ENCODE measurements around the gene FGD3.

FGD3 gene

DNA sequence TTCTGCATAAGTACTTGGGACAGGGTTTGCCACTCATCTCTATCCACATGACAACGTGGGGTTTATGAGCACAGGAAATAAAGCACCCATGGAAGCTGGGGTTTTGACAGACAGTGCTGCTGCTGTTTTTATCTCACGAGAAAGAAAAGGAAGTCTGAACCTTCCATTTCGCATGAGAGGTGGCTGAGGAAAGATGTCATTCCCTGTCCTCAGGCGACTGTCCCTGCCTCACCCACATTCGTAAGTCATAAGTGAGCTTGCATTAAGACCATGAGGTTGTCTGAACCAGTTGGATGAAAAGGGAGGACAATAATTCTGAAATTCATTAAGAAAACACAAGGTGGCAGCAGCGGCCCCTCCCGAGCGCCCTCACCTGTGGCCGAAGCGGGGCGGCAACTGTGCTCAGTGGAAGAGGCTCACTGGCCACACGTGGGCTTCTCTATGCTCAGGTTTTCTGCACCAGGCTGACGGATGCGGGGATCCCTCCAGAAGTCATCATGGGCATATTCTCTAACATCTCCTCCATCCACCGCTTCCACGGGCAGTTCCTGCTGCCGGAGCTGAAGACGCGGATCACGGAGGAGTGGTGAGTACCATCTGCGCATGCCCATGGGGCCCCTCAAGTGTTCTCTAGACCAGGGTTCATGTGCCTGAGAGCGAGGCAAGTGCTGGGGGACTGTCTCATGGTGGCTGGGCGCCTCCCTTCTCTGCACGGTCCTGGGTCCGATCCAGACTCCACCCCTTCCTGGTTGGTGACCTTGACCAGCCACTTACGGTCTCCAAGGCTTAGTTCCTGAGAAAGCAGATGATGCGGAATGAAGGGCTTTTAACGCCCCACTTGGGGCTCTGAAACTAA lies 56.5 kb downstream of the FGD3 start:
- Histone ChIP-seq H3K27ac (ENCODE audit: low read depth, low read length) (no peak overlapping the region), H3K27me3 (ENCODE audit: control insufficient read depth in 1 of 2, insufficient read depth in 2 of 2, low read length in 2 of 2) (no peaks in the 10 kb centered on the region), H3K36me3 (ENCODE audit: insufficient read depth, low read length) (no peaks in the 10 kb centered on the region), H3K9ac (ENCODE audit: low read length) (no peak overlapping the region), H3K9me3 (ENCODE audit: low read length) (no peaks in the 10 kb centered on the region), H3K4me3 (ENCODE audit: low read depth in 1 of 2, low read length in 2 of 2) (no peak overlapping the region), H3K4me1 (ENCODE audit: insufficient read depth, low read length) (no peaks in the 10 kb centered on the region)

DNA sequence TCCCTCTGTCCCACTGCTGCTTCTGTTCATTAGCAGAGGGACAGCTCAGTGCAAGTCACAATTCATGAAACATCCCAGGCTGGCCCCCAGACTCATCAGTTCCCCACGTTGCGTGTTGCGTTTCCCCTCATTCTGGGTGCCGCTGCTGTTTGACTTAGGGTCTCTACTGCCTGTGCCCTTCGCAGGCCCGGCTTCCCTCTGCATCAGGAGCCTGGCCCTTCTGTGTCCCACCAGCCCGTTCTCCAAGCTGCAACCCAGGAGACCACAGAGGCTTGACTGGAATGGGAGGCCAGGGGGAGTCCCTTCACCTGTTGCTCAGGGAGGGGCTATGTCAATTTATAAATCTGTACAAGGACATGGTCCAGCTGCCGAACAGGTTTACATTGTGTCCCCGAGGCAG lies 57.2 kb downstream of the FGD3 start:
- H3K4me1 ChIP-seq (ENCODE audit: insufficient read depth, low read length), result no peaks in the 10 kb centered on the region
- H3K27me3 ChIP-seq (ENCODE audit: control insufficient read depth in 1 of 2, insufficient read depth in 2 of 2, low read length in 2 of 2), result no peaks in the 10 kb centered on the region
- H3K4me3 ChIP-seq (ENCODE audit: low read depth in 1 of 2, low read length in 2 of 2), result no peak overlapping the region
- no peak overlapping the region for H3K27ac ChIP-seq (ENCODE audit: low read depth, low read length)
- no peak overlapping the region for H3K9ac ChIP-seq (ENCODE audit: low read length)
- H3K36me3 ChIP-seq (ENCODE audit: insufficient read depth, low read length), result no peaks in the 10 kb centered on the region
- no peaks in the 10 kb centered on the region for H3K9me3 ChIP-seq (ENCODE audit: low read length)

DNA sequence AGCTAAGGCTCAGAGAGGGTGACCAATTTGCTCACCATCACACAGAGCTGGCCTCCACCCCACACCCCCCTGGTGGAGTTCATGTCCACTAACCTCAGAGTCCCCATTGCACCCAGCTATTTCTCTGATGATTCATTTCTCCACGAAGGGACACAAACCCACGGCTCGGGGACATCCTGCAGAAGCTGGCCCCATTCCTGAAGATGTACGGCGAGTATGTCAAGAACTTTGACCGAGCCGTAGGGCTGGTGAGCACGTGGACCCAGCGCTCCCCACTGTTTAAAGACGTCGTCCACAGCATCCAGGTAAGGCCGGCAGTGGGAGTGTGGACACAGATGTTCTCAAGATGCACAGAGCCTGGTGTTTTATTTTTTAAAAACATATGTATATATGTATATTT lies 58.6 kb downstream of the FGD3 start:
- no peak overlapping the region for H3K4me3 ChIP-seq (ENCODE audit: low read depth in 1 of 2, low read length in 2 of 2)
- no peaks in the 10 kb centered on the region for H3K9me3 ChIP-seq (ENCODE audit: low read length)
- no peak overlapping the region for H3K27ac ChIP-seq (ENCODE audit: low read depth, low read length)
- no peaks in the 10 kb centered on the region for H3K36me3 ChIP-seq (ENCODE audit: insufficient read depth, low read length)
- no peaks in the 10 kb centered on the region for H3K4me1 ChIP-seq (ENCODE audit: insufficient read depth, low read length)
- no peak overlapping the region for H3K9ac ChIP-seq (ENCODE audit: low read length)
- no peaks in the 10 kb centered on the region for H3K27me3 ChIP-seq (ENCODE audit: control insufficient read depth in 1 of 2, insufficient read depth in 2 of 2, low read length in 2 of 2)

DNA sequence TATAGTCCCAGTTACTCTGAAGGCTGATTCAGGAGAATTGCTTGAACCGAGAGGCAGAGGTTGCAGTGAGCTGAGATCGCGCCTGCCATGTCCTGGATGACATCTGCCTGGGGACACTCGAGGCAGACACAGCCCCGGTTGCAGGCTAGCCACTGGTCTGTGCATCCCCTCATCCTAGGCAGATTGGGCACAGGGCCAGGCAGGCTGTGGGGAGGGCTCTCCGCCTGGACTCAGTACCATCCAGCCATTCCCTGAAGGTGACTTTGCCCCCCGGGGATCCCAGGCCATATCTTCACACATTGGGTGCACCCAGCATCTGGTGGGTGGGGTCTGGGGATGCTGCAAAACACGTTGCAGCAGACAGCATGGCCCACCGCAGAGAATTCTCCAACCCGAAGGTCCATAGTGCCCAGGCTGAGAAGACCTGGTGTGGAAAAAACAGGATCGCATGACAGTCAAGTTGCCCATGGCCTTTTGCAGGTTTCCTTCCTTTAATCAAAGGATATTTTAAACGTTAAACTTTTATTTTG lies 60.3 kb downstream of the FGD3 start:
- H3K9ac ChIP-seq (ENCODE audit: low read length), result no peak overlapping the region
- no peaks in the 10 kb centered on the region for H3K9me3 ChIP-seq (ENCODE audit: low read length)
- no peaks in the 10 kb centered on the region for H3K27me3 ChIP-seq (ENCODE audit: control insufficient read depth in 1 of 2, insufficient read depth in 2 of 2, low read length in 2 of 2)
- no peak overlapping the region for H3K4me3 ChIP-seq (ENCODE audit: low read depth in 1 of 2, low read length in 2 of 2)
- H3K36me3 ChIP-seq (ENCODE audit: insufficient read depth, low read length), result no peaks in the 10 kb centered on the region
- H3K27ac ChIP-seq (ENCODE audit: low read depth, low read length), result no peak overlapping the region
- H3K4me1 ChIP-seq (ENCODE audit: insufficient read depth, low read length), result no peaks in the 10 kb centered on the region

DNA sequence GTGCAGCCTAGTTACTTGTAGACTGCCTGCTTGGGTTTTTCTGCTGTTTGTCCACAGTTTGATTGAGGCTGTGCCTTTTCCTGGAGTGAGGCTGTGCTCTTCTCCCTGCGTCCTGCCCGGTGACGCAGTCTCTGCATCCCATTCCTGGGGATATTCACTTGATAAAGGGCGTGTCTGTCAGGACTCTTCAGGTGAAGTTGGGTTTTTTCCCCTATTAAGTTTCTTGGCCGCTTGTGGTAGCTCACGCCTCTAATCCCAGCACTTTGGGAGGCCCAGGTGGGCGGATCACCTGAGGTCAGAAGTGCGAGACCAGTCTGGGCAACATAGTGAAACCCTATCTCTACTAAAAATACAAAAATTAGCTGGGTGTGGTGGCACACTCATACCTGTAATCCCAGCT lies 61.1 kb downstream of the FGD3 start:
- H3K9ac ChIP-seq (ENCODE audit: low read length), result no peak overlapping the region
- H3K4me1 ChIP-seq (ENCODE audit: insufficient read depth, low read length), result no peaks in the 10 kb centered on the region
- no peaks in the 10 kb centered on the region for H3K36me3 ChIP-seq (ENCODE audit: insufficient read depth, low read length)
- H3K9me3 ChIP-seq (ENCODE audit: low read length), result no peaks in the 10 kb centered on the region
- H3K4me3 ChIP-seq (ENCODE audit: low read depth in 1 of 2, low read length in 2 of 2), result no peak overlapping the region
- no peaks in the 10 kb centered on the region for H3K27me3 ChIP-seq (ENCODE audit: control insufficient read depth in 1 of 2, insufficient read depth in 2 of 2, low read length in 2 of 2)
- H3K27ac ChIP-seq (ENCODE audit: low read depth, low read length), result no peak overlapping the region

DNA sequence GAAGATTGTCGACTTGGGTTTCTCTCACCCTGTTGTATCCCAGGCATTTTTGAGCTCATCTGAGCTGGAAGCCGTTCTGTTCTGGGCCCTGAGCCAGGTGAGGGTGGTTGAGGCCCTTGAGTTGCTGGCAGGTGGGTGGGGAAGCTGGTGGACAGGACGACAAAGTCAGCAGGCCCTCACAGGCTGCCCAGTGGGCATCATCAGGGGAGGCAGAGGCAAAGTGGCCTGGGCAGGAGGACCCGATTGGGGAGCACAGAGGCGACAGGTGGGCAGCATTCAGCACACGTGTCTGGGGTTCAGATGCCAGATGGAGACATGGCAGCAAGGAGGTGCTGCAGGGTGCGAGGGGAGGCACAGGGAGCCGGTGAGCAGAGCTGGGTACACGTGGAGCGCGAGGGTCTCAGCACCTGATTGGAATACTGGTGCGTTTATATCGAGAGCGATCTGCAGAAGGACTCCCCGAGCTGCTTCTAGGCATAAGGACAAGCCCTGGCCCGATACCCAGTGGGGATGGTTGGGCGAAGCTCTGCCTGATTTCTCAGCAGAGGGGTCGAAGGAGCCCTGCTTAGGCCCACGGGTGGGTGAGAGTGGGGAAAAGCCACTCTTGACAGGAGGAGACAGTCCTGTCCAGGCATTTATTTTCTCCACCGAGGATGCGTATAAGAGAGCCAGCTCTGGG lies 62.2 kb downstream of the FGD3 start:
- H3K27me3 ChIP-seq (ENCODE audit: control insufficient read depth in 1 of 2, insufficient read depth in 2 of 2, low read length in 2 of 2), result no peaks in the 10 kb centered on the region

DNA sequence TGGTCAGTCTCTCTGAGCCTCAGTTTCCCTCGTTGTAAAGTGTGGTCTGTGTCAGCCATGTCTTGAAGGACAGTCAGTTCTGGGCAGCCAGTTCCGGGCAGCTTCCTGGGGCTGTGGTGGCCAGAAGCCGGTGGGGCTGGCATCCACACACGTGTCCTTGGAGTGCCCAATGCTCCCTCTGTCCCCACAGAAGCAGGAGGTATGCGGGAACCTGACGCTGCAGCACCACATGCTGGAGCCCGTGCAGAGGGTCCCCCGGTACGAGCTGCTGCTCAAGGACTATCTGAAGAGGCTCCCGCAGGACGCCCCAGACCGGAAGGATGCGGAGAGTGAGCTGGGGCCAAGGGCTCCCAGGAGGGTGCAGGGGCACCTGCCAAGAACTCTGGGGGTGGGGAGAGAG lies 62.7 kb downstream of the FGD3 start:
- no peaks in the 10 kb centered on the region for H3K36me3 ChIP-seq (ENCODE audit: insufficient read depth, low read length)
- H3K4me1 ChIP-seq (ENCODE audit: insufficient read depth, low read length), result no peaks in the 10 kb centered on the region

More for the DNA sequence above, 62.2 kb downstream of the FGD3 start:
- Histone ChIP-seq H3K36me3 (ENCODE audit: insufficient read depth, low read length) (no peaks in the 10 kb centered on the region), H3K27ac (ENCODE audit: low read depth, low read length) (no peak overlapping the region), H3K9ac (ENCODE audit: low read length) (no peak overlapping the region), H3K4me3 (ENCODE audit: low read depth in 1 of 2, low read length in 2 of 2) (no peak overlapping the region), H3K4me1 (ENCODE audit: insufficient read depth, low read length) (no peaks in the 10 kb centered on the region), H3K9me3 (ENCODE audit: low read length) (no peaks in the 10 kb centered on the region)

DNA sequence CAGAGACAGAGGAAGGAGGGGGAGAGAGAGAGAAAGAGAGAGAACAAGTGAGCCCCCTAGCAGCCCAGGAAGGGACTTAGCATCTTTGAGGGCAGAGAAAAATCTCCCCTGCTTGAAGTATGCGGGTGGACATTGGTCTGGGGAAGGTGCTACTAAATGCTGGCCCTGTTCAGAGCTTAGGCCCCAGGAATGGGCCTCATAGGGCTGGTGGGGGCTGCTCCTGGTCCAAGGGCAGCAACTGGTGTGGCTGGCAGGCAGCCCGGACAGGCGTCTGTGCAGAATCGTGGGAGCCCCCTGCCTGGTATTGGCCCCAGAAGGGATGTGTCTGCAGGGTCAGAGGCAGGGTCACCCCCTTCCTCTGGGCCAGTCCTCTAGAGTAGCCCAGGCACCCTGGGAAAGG lies 63.4 kb downstream of the FGD3 start:
- Histone ChIP-seq H3K9ac (ENCODE audit: low read length) (no peak overlapping the region), H3K4me3 (ENCODE audit: low read depth in 1 of 2, low read length in 2 of 2) (no peak overlapping the region), H3K36me3 (ENCODE audit: insufficient read depth, low read length) (no peaks in the 10 kb centered on the region), H3K27me3 (ENCODE audit: control insufficient read depth in 1 of 2, insufficient read depth in 2 of 2, low read length in 2 of 2) (no peaks in the 10 kb centered on the region), H3K27ac (ENCODE audit: low read depth, low read length) (no peak overlapping the region), H3K4me1 (ENCODE audit: insufficient read depth, low read length) (no peaks in the 10 kb centered on the region), H3K9me3 (ENCODE audit: low read length) (no peaks in the 10 kb centered on the region)

More for the DNA sequence above, 62.7 kb downstream of the FGD3 start:
- Histone ChIP-seq H3K27ac (ENCODE audit: low read depth, low read length) (no peak overlapping the region), H3K9me3 (ENCODE audit: low read length) (no peaks in the 10 kb centered on the region), H3K27me3 (ENCODE audit: control insufficient read depth in 1 of 2, insufficient read depth in 2 of 2, low read length in 2 of 2) (no peaks in the 10 kb centered on the region), H3K4me3 (ENCODE audit: low read depth in 1 of 2, low read length in 2 of 2) (no peak overlapping the region), H3K9ac (ENCODE audit: low read length) (no peak overlapping the region)

DNA sequence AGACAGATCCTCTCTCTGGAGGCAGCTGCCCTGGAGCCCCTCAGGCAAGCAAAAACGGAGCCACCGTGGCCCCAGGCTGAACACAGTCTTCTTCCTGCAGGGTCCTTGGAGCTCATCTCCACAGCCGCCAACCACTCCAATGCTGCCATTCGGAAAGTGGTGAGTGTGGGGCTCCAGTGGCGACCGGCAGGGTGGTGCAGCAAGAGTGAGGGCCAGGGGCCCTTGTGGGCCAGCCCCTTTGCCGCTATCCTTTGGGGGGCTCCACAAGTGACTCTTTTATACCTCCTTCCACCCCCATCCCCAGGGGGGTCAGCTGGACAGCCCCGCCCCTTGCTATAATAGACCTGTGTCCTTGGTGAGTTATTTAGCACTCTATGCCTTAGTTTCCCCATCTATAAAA lies 63.8 kb downstream of the FGD3 start:
- H3K27ac ChIP-seq (ENCODE audit: low read depth, low read length), result no peak overlapping the region

DNA sequence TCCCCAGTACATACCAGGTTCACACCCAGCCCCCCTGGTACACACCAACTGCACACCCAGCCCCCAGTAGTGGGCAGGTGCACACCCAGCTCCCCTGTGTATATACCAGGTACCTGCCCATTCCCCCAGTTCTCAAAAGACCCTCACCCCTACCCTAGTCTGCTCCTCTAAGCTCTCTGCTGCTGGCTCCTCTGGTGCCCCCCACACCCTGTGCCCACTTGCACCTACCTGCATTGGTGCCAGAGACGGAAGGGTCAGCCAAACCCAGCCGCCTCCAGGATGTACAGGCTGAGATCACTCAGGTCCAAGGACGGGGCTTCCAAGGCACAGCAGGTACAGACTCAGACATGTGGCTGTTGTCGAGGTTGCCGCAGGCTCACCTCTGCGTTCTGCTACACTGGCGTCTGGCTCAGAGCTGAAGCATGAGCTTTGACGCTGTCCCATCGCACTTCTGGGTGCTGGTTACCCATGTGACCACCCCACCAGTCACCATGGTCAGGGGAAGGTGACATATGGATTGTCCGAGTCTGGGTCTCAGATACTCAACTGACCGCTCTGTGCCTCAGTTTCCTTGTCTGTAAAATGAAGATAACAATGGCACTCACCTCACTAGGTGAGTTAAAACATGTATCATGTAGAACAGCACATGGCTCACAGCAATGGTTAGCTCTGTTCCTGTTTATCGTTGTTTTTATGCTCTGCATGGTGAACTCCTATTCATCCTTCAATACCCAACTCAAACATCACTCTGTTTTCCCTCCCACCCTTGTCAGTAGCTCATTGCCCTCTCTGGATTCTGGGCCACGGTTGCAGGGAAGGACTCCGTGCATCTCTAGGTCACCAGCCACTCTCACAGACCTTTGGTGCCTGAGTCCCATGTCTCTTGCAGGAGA lies 65.9 kb downstream of the FGD3 start:
- H3K9ac ChIP-seq (ENCODE audit: low read length), result no peak overlapping the region
- H3K4me1 ChIP-seq (ENCODE audit: insufficient read depth, low read length), result no peaks in the 10 kb centered on the region
- no peak overlapping the region for H3K4me3 ChIP-seq (ENCODE audit: low read depth in 1 of 2, low read length in 2 of 2)

More for the DNA sequence above, 63.8 kb downstream of the FGD3 start:
- Histone ChIP-seq H3K36me3 (ENCODE audit: insufficient read depth, low read length) (no peaks in the 10 kb centered on the region), H3K4me3 (ENCODE audit: low read depth in 1 of 2, low read length in 2 of 2) (no peak overlapping the region), H3K27me3 (ENCODE audit: control insufficient read depth in 1 of 2, insufficient read depth in 2 of 2, low read length in 2 of 2) (no peaks in the 10 kb centered on the region), H3K9ac (ENCODE audit: low read length) (no peak overlapping the region), H3K4me1 (ENCODE audit: insufficient read depth, low read length) (no peaks in the 10 kb centered on the region), H3K9me3 (ENCODE audit: low read length) (no peaks in the 10 kb centered on the region)

More for the DNA sequence above, 65.9 kb downstream of the FGD3 start:
- Histone ChIP-seq H3K27me3 (ENCODE audit: control insufficient read depth in 1 of 2, insufficient read depth in 2 of 2, low read length in 2 of 2) (no peaks in the 10 kb centered on the region), H3K27ac (ENCODE audit: low read depth, low read length) (no peak overlapping the region), H3K9me3 (ENCODE audit: low read length) (no peaks in the 10 kb centered on the region), H3K36me3 (ENCODE audit: insufficient read depth, low read length) (no peaks in the 10 kb centered on the region)

All from muscle layer of colon (tissue), 2 donors.